GM12878 (cell line): ENCODE measurements around the gene HIVEP2. TPM values are rescaled to one million over a fixed set of nuclear protein-coding genes. Genes with fewer than 3 reads are reported as not detected.
A peak's percentile ranks its signal among the peaks of the same experiment; 100 is the strongest.

Source experiments
- EED ChIP-seq: sonication (generic); IDR thresholded peaks from 2 replicates; pipeline ENCODE4 v1.6.1; 2016; ENCODE audit warnings: antibody characterized with exemption, low read depth
- ETV6 ChIP-seq, 2 experiments: fragments of 450-650 bp in 1 of 2; IDR thresholded peaks in 1 of 2; conservative IDR thresholded peaks in 1 of 2; 2 replicates each; pipeline ENCODE4 v1.6.1; 2014; ENCODE audit warnings: antibody characterized with exemption in 1 of 2, borderline replicate concordance in 1 of 2, low read depth in 1 of 2, mild to moderate bottlenecking in 1 of 2, moderate library complexity in 1 of 2
- HDGF ChIP-seq: fragments of 450-650 bp; IDR thresholded peaks from 2 replicates; pipeline ENCODE4 v1.6.1; 2016; ENCODE audit warnings: antibody characterized with exemption
- IKZF2 ChIP-seq, 2 experiments: fragments of 450-650 bp; IDR thresholded peaks; 2 replicates each; pipeline ENCODE4 v1.6.1; 2017; ENCODE audit warnings: mild to moderate bottlenecking in 2 of 2, moderate library complexity in 2 of 2
- IRF4 ChIP-seq: IDR thresholded peaks from 2 replicates; pipeline ENCODE4 v1.6.1; 2011; ENCODE audit warnings: low read depth, low read length
- NFYA ChIP-seq: IDR thresholded peaks from 2 replicates; pipeline ENCODE4 v1.6.1; 2011; ENCODE audit warnings: low read depth, mild to moderate bottlenecking, low read length, improper control_type of control experiment, borderline replicate concordance
- NR2C2 ChIP-seq: IDR thresholded peaks from 2 replicates; pipeline ENCODE4 v1.6.1; 2011; ENCODE audit warnings: borderline replicate concordance, low read depth; ENCODE audit not compliant: control insufficient read depth, insufficient read length
- PAX8 ChIP-seq: fragments of 450-650 bp; IDR thresholded peaks from 2 replicates; pipeline ENCODE4 v1.6.1; 2017; ENCODE audit warnings: mild to moderate bottlenecking, moderate library complexity
- POLR2AphosphoS5 ChIP-seq: IDR thresholded peaks from 2 replicates; pipeline ENCODE4 v1.6.1; 2011; ENCODE audit warnings: mild to moderate bottlenecking, low read length, inconsistent platforms
- RUNX3 ChIP-seq: IDR thresholded peaks from 2 replicates; pipeline ENCODE4 v1.6.1; 2012; ENCODE audit warnings: low read length, inconsistent platforms
- SMAD1 ChIP-seq: fragments of 450-650 bp; IDR thresholded peaks from 2 replicates; pipeline ENCODE4 v1.6.1; 2018; ENCODE audit warnings: mild to moderate bottlenecking, low read depth; ENCODE audit not compliant: partially characterized antibody
- SPI1 ChIP-seq: IDR thresholded peaks from 2 replicates; pipeline ENCODE4 v1.6.1; 2011; ENCODE audit warnings: low read depth, mild to moderate bottlenecking, low read length, moderate library complexity, borderline replicate concordance; ENCODE audit not compliant: insufficient read depth
- SUZ12 ChIP-seq: fragments of 200-600 bp; sonication (generic); IDR thresholded peaks from one replicate; pipeline ENCODE4 v1.6.1; 2018; ENCODE audit warnings: antibody characterized with exemption, mild to moderate bottlenecking; ENCODE audit not compliant: unreplicated experiment
- TAF1 ChIP-seq: IDR thresholded peaks from 2 replicates; pipeline ENCODE4 v1.6.1; 2011; ENCODE audit warnings: mild to moderate bottlenecking, low read depth, low read length, borderline replicate concordance
- USF1 ChIP-seq: IDR thresholded peaks from 2 replicates; pipeline ENCODE4 v1.6.1; 2011; ENCODE audit warnings: borderline replicate concordance, low read depth, mild to moderate bottlenecking, moderate library complexity, mixed read lengths, low read length; ENCODE audit not compliant: insufficient read depth; ENCODE audit errors: extremely low read length
- YY1 ChIP-seq: IDR thresholded peaks from 2 replicates; pipeline ENCODE4 v1.6.1; 2011; ENCODE audit warnings: low read depth, mild to moderate bottlenecking, low read length
- ZNF592 ChIP-seq: fragments of 450-650 bp; IDR thresholded peaks from 2 replicates; pipeline ENCODE4 v1.6.1; 2017; ENCODE audit warnings: mild to moderate bottlenecking, moderate library complexity
- ZNF687 ChIP-seq: fragments of 450-650 bp; IDR thresholded peaks from 2 replicates; pipeline ENCODE4 v1.6.1; 2017; ENCODE audit warnings: mild to moderate bottlenecking, moderate library complexity
- polyA plus RNA-seq, 11 experiments: library from polyadenylated mRNA; depleted of rRNA in 4 of 11; unstranded in 6 of 11; stranded (reverse) in 5 of 11; fragments of >200 nt; fragmentation: Nextera tagmentation in 4 of 11; fragmentation: Illumina TruSeq in 1 of 11; extraction: Ambion mirVana in 4 of 11; extraction: Trizol in 1 of 11; gene quantifications; 1 replicate in 1 of 11; 2 replicates in 10 of 11; pipeline versions ENCODE4 v1.2.1 to v1.2.3, GENCODE V29; 2011 to 2016; ENCODE audit warnings: inconsistent platforms in 2 of 11, missing spikeins in 2 of 11, low read depth in 1 of 11
- total RNA-seq, 4 experiments: library from RNA; depleted of rRNA in 3 of 4; stranded (reverse); fragments of >200 nt in 3 of 4; fragmentation: Illumina TruSeq in 1 of 4; extraction: Trizol in 1 of 4; gene quantifications; 2 replicates each; pipeline versions ENCODE4 v1.2.1 to v1.2.3, GENCODE V29; 2013 to 2021

The HIVEP2 gene
- total and polyA plus RNA-seq, 10 of the 15 experiments (the other 5 are each of a cell fraction or from before 2014, with no cell fraction given), result 1.2 to 15.7 (median 10.2) TPM

GRCh38 chr6:142854589-142855488, 90.1 kb downstream of the HIVEP2 start (continued):
- TF ChIP-seq ZNF687 (peak; percentile 64), SMAD1 (no peak), NFYA (no peak), RUNX3 (0 out of 2 replicates have a peak, but pooled peaks have one; percentile 46), USF1 (no peak), NR2C2 (no peak), ETV6 (conservative IDR thresholded peaks at IDR 0.05 in 1 of 2, IDR thresholded peaks at IDR 0.05 in 1 of 2; ENCODE audit: borderline replicate concordance in 1 of 2, low read depth in 1 of 2) (0 out of 4 replicates have a peak, but pooled peaks of 1 of the 2 experiments have one; percentile 5), IKZF2 (IDR thresholded peaks at IDR 0.05) (peak; percentile 59 to 63), TAF1 (no peak), EED (peak; percentile 73), POLR2AphosphoS5 (peak; percentile 60), HDGF (no peak), ZNF592 (no peak), IRF4 (no peak), SUZ12 (no peak), PAX8 (no peak), YY1 (no peak), SPI1 (no peak)
- TF ChIP-seq, all 136 proteins: peak for 9
